ENCODE results near the gene ARHGAP1. TPM values are rescaled to one million over a fixed set of nuclear protein-coding genes. Genes with fewer than 3 reads are reported as not detected.
A peak's percentile ranks its signal among the peaks of the same experiment; 100 is the strongest.

ARHGAP1 gene
- total and polyA plus RNA-seq, 7 donors: 12.5 to 36.1 (median 27.7) TPM

DNA sequence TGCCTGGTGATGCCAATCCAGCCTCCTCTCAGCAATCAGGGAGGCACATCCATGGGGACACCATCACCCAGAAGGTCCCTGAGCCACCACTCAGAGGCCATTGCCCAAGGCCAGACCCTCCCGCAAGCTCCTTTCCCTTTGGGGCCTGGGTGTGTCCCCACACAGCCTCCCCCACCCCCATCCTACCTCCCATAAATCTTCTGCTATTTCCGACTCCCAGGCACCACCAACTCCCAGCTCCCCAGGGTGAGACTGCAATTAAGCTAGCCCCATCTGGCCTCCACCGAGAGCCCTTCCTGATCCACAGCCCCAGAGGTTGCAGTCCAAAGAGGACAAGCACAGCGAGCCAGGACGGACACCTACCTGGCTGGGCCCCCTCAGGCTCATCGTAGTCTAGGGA, 6.3 kb downstream of the ARHGAP1 start:
- 60 to 69% (median 62%) methylated on average over 6 of the region's 6 CpGs for WGBS, 3 donors
- Histone ChIP-seq H3K27ac (peak overlapping the region; percentile 36), H3K36me3 (ENCODE audit: insufficient read depth in 1 of 2, low read depth in 1 of 2) (peaks cover 3 to 60% of the 10 kb centered on the region in 2 donors), H3K4me1 (peaks cover 35% of the 10 kb centered on the region), H3K4me3 (no peak overlapping the region), H3K9me3 (no peaks in the 10 kb centered on the region), H3K27me3 (ENCODE audit: insufficient read depth in 3 of 3, low read length in 2 of 3) (no peaks in the 10 kb centered on the region)
- DNase-seq: no peak
- TF ChIP-seq, protein P1, sequence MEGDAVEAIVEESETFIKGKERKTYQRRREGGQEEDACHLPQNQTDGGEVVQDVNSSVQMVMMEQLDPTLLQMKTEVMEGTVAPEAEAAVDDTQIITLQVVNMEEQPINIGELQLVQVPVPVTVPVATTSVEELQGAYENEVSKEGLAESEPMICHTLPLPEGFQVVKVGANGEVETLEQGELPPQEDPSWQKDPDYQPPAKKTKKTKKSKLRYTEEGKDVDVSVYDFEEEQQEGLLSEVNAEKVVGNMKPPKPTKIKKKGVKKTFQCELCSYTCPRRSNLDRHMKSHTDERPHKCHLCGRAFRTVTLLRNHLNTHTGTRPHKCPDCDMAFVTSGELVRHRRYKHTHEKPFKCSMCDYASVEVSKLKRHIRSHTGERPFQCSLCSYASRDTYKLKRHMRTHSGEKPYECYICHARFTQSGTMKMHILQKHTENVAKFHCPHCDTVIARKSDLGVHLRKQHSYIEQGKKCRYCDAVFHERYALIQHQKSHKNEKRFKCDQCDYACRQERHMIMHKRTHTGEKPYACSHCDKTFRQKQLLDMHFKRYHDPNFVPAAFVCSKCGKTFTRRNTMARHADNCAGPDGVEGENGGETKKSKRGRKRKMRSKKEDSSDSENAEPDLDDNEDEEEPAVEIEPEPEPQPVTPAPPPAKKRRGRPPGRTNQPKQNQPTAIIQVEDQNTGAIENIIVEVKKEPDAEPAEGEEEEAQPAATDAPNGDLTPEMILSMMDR (IDR thresholded peaks at IDR 0.05): no peak
- intact Hi-C loops (cut with DNase I): no loop called here
- no peak for ATAC-seq

DNA sequence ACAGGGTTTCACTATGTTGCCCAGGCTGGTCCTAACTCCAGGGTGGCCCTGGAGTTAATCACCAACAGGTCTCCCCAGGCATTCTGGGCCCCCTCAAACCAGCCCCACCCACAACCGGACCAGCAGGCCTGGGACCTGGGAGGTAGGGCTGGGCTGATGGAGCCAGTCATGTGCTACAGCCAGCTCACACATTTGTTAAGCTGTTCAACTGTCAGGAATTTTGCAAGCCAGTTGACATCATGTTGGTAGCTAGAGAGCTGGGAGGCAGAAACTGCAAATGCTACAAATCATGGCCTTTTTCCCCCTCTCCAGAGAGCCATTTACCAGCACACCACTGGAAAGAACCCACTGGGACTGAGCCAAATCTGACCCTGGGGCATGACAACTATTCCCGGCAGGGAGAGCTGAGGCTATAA, 6.8 kb downstream of the ARHGAP1 start:
- 44 to 52% (median 49%) methylated on average over 2 of the region's 2 CpGs for WGBS, 3 donors
- ATAC-seq: no peak

DNA sequence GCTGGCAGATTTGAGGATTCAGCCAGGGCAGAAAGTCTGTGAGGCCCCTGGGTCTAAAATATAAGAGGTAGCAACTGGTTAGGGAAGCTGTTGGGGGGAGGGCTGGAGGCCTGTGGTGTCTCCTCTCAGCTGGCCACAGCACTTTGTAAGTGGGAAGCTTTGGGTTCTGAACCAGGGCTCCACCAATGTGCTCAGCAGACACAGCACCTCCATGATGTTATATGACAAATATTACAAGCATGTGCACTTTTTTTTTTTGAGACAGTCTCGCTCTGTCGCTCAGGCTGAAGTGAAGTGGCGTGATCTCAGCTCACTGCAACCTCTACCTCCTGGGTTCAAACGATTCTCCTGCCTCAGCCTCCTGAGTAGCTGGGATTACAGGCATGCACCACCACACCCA, 8.0 kb downstream of the ARHGAP1 start:
- WGBS, 3 donors: 82 to 86% (median 84%) methylated on average over 4 of the region's 4 CpGs
- H3K27ac ChIP-seq: no peak overlapping the region
- H3K36me3 ChIP-seq (ENCODE audit: insufficient read depth in 1 of 2, low read depth in 1 of 2): peaks cover 3 to 74% of the 10 kb centered on the region in 2 donors
- H3K4me3 ChIP-seq: no peak overlapping the region
- peaks cover 24% of the 10 kb centered on the region for H3K4me1 ChIP-seq
- ATAC-seq (no peak), DNase-seq (no peak)
- TF ChIP-seq, protein P1 (IDR thresholded peaks at IDR 0.05): no peak
- no peaks in the 10 kb centered on the region for H3K27me3 ChIP-seq (ENCODE audit: insufficient read depth in 3 of 3, low read length in 2 of 3)
- no peaks in the 10 kb centered on the region for H3K9me3 ChIP-seq
- intact Hi-C loops (cut with DNase I): no loop called here

More for the DNA sequence above, 6.8 kb downstream of the ARHGAP1 start:
- Histone ChIP-seq H3K27ac (peak overlapping the region; percentile 36), H3K27me3 (ENCODE audit: insufficient read depth in 3 of 3, low read length in 2 of 3) (no peaks in the 10 kb centered on the region), H3K36me3 (ENCODE audit: insufficient read depth in 1 of 2, low read depth in 1 of 2) (peaks cover 3 to 65% of the 10 kb centered on the region in 2 donors), H3K4me3 (no peak overlapping the region), H3K4me1 (peaks cover 30% of the 10 kb centered on the region), H3K9me3 (no peaks in the 10 kb centered on the region)
- intact Hi-C loops (cut with DNase I): no loop called here
- TF ChIP-seq, protein P1 (IDR thresholded peaks at IDR 0.05): no peak
- DNase-seq: no peak

DNA sequence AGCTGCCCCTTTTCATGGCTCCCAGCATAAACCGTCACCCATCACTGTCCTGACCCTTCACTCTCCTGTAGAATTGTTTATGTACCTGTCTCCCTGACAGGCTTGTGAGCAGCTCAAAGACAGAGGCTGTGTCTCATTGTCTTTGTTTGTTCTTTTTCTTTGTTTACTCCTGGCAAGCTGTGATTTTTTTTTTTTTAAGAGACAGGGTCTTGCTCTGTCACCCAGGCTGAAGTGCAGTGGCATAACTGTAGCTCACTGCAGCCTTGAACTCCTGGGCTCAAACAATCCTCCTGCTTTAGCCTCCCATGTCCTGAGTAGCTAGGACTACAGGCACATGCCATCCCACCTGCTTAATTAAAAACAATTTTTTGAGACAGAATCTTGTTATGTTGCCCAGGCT, 9.7 kb downstream of the ARHGAP1 start:
- H3K4me3 ChIP-seq: no peak overlapping the region
- H3K4me1 ChIP-seq: peaks cover 10% of the 10 kb centered on the region
- no peak overlapping the region for H3K27ac ChIP-seq
- H3K27me3 ChIP-seq (ENCODE audit: insufficient read depth in 3 of 3, low read length in 2 of 3): no peaks in the 10 kb centered on the region
- H3K36me3 ChIP-seq (ENCODE audit: insufficient read depth in 1 of 2, low read depth in 1 of 2): peaks cover 3 to 88% of the 10 kb centered on the region in 2 donors
- no peak for DNase-seq
- no peak for ATAC-seq
- TF ChIP-seq, protein P1 (IDR thresholded peaks at IDR 0.05): no peak
- intact Hi-C loops (cut with DNase I): no loop called here
- no peaks in the 10 kb centered on the region for H3K9me3 ChIP-seq
- WGBS, 3 donors: 81 to 100% (median 98%) methylated on average over 1 of the region's 1 CpG
